HCT116 (cell line): ENCODE data around the gene HK1.

Experiments
- CEBPB ChIP-seq: IDR thresholded peaks from 2 replicates; pipeline ENCODE4 v1.6.1; 2012; ENCODE audit warnings: low read depth
- CTCF ChIP-seq, 3 experiments: fragments of 200-600 bp in 1 of 3; sonication (generic) in 1 of 3; IDR thresholded peaks in 2 of 3; conservative IDR thresholded peaks in 1 of 3; 2 replicates each; pipeline ENCODE4 v1.5.1; 2012 to 2017; ENCODE audit warnings: low read depth in 2 of 3, low read length in 2 of 3, antibody characterized with exemption in 1 of 3, borderline replicate concordance in 1 of 3, control low read depth in 1 of 3, mild to moderate bottlenecking in 1 of 3, mixed read lengths in 1 of 3, mixed run types in 1 of 3, moderate library complexity in 1 of 3; ENCODE audit not compliant: insufficient read depth in 1 of 3
- EZH2 ChIP-seq: fragments of 200-600 bp; sonication (generic); IDR thresholded peaks from 2 replicates; pipeline ENCODE4 v1.6.1; 2017; ENCODE audit warnings: antibody characterized with exemption, mixed run types
- POLR2A ChIP-seq: IDR thresholded peaks from 2 replicates; pipeline ENCODE4 v1.7.0; 2011; ENCODE audit warnings: borderline replicate concordance; ENCODE audit not compliant: insufficient read depth, insufficient read length; ENCODE audit errors: extremely low read depth
- POLR2AphosphoS5 ChIP-seq: IDR thresholded peaks from 2 replicates; pipeline ENCODE4 v1.6.1; 2011; ENCODE audit warnings: mild to moderate bottlenecking, low read depth, low read length, moderate library complexity
- RAD21 ChIP-seq: IDR thresholded peaks from 2 replicates; pipeline ENCODE4 v1.6.1; 2012; ENCODE audit warnings: low read depth, mild to moderate bottlenecking
- SIN3A ChIP-seq: IDR thresholded peaks from 2 replicates; pipeline ENCODE4 v1.6.1; 2012; ENCODE audit warnings: low read depth
- SRF ChIP-seq: IDR thresholded peaks from 2 replicates; pipeline ENCODE4 v1.6.1; 2012; ENCODE audit warnings: low read depth
- YY1 ChIP-seq: IDR thresholded peaks from 2 replicates; pipeline ENCODE4 v1.6.1; 2011; ENCODE audit warnings: low read length, low read depth, moderate library complexity, mild to moderate bottlenecking; ENCODE audit not compliant: insufficient replicate concordance; ENCODE audit errors: extremely low read depth
- ZBTB33 ChIP-seq: IDR thresholded peaks from 2 replicates; pipeline ENCODE4 v1.6.1; 2011; ENCODE audit warnings: mild to moderate bottlenecking, low read length, moderate library complexity; ENCODE audit not compliant: insufficient replicate concordance; ENCODE audit errors: extremely low read depth
- TF ChIP-seq, protein P1 (sequence below): IDR thresholded peaks from 2 replicates; pipeline ENCODE4 v1.6.1; 2012

DNA sequence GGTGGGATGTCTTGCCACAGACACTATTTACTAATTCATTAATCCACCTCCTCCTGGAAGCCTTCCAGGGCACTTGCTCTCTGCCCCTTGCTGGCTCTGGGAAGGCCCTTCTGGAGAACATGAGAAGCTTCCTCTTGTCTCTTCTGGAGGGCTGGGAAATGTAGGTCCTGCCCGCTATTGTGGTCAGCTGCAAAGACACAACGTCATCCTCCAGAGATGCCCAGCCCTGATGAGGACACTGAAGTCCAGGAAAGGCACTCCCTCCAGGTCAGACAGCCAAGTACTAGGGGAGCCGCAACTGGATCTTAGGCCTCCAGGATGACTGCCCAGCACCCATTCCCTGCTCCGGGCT is 148.1 kb downstream of the HK1 start:
- TF ChIP-seq CTCF (IDR thresholded peaks at IDR 0.05 in 2 of 3, conservative IDR thresholded peaks at IDR 0.05 in 1 of 3; ENCODE audit: borderline replicate concordance in 1 of 3, insufficient read depth in 1 of 3, low read depth in 2 of 3, low read length in 2 of 3) = no peak
- no peak for TF ChIP-seq POLR2A
- no peak for TF ChIP-seq EZH2
- no peak for TF ChIP-seq SRF
- TF ChIP-seq YY1 = no peak
- no peak for TF ChIP-seq ZBTB33
- TF ChIP-seq, protein P1, sequence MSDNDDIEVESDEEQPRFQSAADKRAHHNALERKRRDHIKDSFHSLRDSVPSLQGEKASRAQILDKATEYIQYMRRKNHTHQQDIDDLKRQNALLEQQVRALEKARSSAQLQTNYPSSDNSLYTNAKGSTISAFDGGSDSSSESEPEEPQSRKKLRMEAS = no peak
- TF ChIP-seq SIN3A = no peak
- no peak for TF ChIP-seq RAD21
- TF ChIP-seq POLR2AphosphoS5 = no peak
- TF ChIP-seq CEBPB = no peak
